Measurements from ENCODE around the gene ELN. TPM values are rescaled to one million over a fixed set of nuclear protein-coding genes. Genes with fewer than 3 reads are reported as not detected.
A peak's percentile ranks its signal among the peaks of the same experiment; 100 is the strongest.

ELN gene
- total and polyA plus RNA-seq, 2 of the 4 experiments (the other 2 are of a cell fraction), result 2.2 to 14.3 TPM

DNA sequence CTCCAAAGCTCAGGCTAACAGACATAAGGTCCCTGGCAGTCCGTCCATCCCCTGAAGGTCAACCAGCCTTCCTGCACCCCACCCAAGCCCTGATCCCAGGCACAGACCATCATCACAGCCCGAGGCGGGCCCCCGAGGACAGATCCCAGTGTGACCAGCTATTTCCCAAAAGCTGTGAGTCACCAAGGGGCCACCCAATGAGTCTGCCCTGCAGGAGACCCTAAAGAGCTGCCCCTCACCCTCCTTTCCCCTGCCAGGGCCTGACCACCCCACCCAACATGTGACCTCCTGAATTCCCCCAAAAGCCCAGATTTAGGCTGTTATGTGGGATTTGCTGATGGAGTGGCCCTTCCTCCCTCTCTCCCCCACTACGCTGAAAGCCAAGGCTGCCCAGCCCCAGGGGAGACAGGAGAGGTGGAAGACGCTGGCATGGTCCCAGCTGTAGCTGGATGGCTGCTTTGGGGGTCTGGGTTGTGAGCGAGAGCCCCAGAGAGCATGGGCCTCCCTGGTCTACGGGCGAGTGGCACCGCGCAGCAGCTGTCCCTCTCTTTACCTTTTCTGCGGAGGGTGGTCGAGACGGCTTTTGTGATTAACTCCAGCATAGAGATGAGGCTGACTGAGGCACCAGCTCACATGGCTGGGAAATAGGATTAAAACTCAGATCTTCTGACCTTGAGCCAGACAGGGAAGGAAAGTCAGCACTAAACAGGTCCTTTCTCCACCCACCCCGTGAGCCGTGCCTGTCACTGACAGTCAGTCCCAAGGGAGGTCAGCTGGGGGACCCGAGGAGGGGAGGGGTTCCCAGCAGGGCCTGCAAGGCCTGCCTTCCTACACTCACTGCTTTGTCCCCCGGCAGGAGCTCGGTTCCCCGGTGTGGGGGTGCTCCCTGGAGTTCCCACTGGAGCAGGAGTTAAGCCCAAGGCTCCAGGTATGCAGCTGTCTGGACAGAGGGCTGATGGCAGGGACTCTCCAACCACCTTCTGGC is 16.7 kb downstream of the ELN start:
- Histone ChIP-seq H2AK9ac (replicated peaks; ENCODE audit: low read depth, low read length, poor library complexity) (no peak overlapping the region), H3K9me1 (ENCODE audit: insufficient read depth, low read length) (no peaks in the 10 kb centered on the region), H4K20me1 (ENCODE audit: insufficient read depth, low read length) (no peaks in the 10 kb centered on the region), H3K27ac (ENCODE audit: insufficient read depth, low read length) (no peak overlapping the region), H2AK5ac (ENCODE audit: low read depth, low read length) (no peak overlapping the region; the same call in 1 of the 2 replicates), H2BK20ac (ENCODE audit: low read depth, low read length) (no peak overlapping the region), H2AFZ (replicated peaks; ENCODE audit: low read length, poor library complexity) (peak overlapping the region; percentile 43), H2BK5ac (ENCODE audit: low read depth, low read length, poor library complexity, severe bottlenecking) (no peak overlapping the region), H4K5ac (ENCODE audit: low read depth, low read length) (no peak overlapping the region), H3K9ac (ENCODE audit: low read depth, low read length) (no peak overlapping the region), H3K4me1 (ENCODE audit: control insufficient read depth, insufficient read depth, low read length) (peaks cover 4% of the 10 kb centered on the region; the same call in 1 of the 2 replicates), H2BK120ac (ENCODE audit: low read depth, low read length) (no peak overlapping the region), H3K9me3 (ENCODE audit: control insufficient read depth, insufficient read depth, low read length) (no peaks in the 10 kb centered on the region), H3K4me3 (ENCODE audit: insufficient read depth, low read depth, low read length) (no peak overlapping the region), H4K8ac (ENCODE audit: low read depth in 2 of 2, low read length in 2 of 2) (no peak overlapping the region), H3K14ac (replicated peaks; ENCODE audit: low read depth, low read length) (no peak overlapping the region), H3K23ac (ENCODE audit: low read depth, low read length) (no peak overlapping the region), H3K4me2 (ENCODE audit: low read depth, low read length) (no peak overlapping the region), H3K4ac (ENCODE audit: low read depth, low read length) (no peak overlapping the region; the same call in 1 of the 2 replicates), H3K56ac (ENCODE audit: extremely low read depth, insufficient read depth, low read length) (no peak overlapping the region), H3K79me1 (ENCODE audit: low read depth in 1 of 2, low read length in 2 of 2) (no peaks in the 10 kb centered on the region), H2BK15ac (ENCODE audit: low read depth, low read length) (no peak overlapping the region), H3K36me3 (ENCODE audit: control insufficient read depth, insufficient read depth, low read length) (0 out of 2 replicates have a peak, but pooled peaks cover 2% of the 10 kb centered on the region), H3K27me3 (ENCODE audit: control insufficient read depth, insufficient read depth, low read length) (no peaks in the 10 kb centered on the region), H3K18ac (ENCODE audit: low read depth, low read length) (no peak overlapping the region), H4K91ac (ENCODE audit: insufficient read depth, low read depth, low read length) (no peak overlapping the region)
- ATAC-seq (ENCODE audit: low read depth), result no peak
- CTCF ChIA-PET, result no interaction called here
- BruUV-seq (replicated peaks), result no TSS peak
- dilution Hi-C loops (cut with HindIII; ENCODE audit: low sequenced_read_pairs, unreplicated experiment) (no loop called here), intact Hi-C loops (cut with micrococcal nuclease) (no loop called here), in situ Hi-C loops (cut with MboI; ENCODE audit: low sequenced_read_pairs) (no loop called here)
- no peak for DNase-seq
- 71% methylated on average over 7 of the region's 20 CpGs; no CpG with 5 or more reads in 1 of the 2 experiments for WGBS, 2 experiments (ENCODE audit: extremely low coverage in 2 of 2, insufficient read length in 1 of 2)
- POLR2A ChIA-PET (ENCODE audit: unreplicated experiment), result no interaction called here
- TF ChIP-seq CHD1 (IDR thresholded peaks at IDR 0.05; ENCODE audit: low read depth, low read length) (no peak), NFE2L2 (IDR thresholded peaks at IDR 0.05; ENCODE audit: low read depth, low read length) (no peak), MAFK (IDR thresholded peaks at IDR 0.05; ENCODE audit: low read depth, low read length) (no peak), RAD21 (IDR thresholded peaks at IDR 0.05; ENCODE audit: low read length) (no peak), MAZ (IDR thresholded peaks at IDR 0.05; ENCODE audit: borderline replicate concordance, low read depth, low read length) (no peak), ELK1 (IDR thresholded peaks at IDR 0.05; ENCODE audit: borderline replicate concordance, low read depth, low read length) (no peak), SMC3 (IDR thresholded peaks at IDR 0.05; ENCODE audit: low read depth, low read length) (no peak), FOS (IDR thresholded peaks at IDR 0.05; ENCODE audit: low read depth, low read length) (no peak), CTCF (conservative IDR thresholded peaks at IDR 0.05; ENCODE audit: low read depth, low read length) (no peak), CEBPB (IDR thresholded peaks at IDR 0.05; ENCODE audit: low read depth, low read length) (no peak), RFX5 (IDR thresholded peaks at IDR 0.05; ENCODE audit: low read depth, low read length) (no peak), BHLHE40 (IDR thresholded peaks at IDR 0.05; ENCODE audit: low read depth, low read length) (no peak), MXI1 (IDR thresholded peaks at IDR 0.05; ENCODE audit: borderline replicate concordance, low read depth, low read length) (no peak)
- TF ChIP-seq, protein P1, sequence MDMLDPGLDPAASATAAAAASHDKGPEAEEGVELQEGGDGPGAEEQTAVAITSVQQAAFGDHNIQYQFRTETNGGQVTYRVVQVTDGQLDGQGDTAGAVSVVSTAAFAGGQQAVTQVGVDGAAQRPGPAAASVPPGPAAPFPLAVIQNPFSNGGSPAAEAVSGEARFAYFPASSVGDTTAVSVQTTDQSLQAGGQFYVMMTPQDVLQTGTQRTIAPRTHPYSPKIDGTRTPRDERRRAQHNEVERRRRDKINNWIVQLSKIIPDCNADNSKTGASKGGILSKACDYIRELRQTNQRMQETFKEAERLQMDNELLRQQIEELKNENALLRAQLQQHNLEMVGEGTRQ (IDR thresholded peaks at IDR 0.05; ENCODE audit: low read depth, low read length), result no peak

Measured in IMR-90 (cell line).